SU-DHL-6 (cell line): Measurements from ENCODE around the gene HERC5.

ENCODE experiments used
- H2AFZ ChIP-seq: fragments of 200-600 bp; sonication (generic); 2 replicates; pipeline ENCODE4 v1.6.1; 2014; ENCODE audit warnings: low read depth, mild to moderate bottlenecking, moderate library complexity, mixed read lengths, antibody characterized with exemption, low read length; ENCODE audit not compliant: severe bottlenecking
- H3F3A ChIP-seq: fragments of 200-600 bp; shearing (Covaris generic); 2 replicates; pipeline ENCODE4 v1.6.0; 2016; ENCODE audit warnings: antibody characterized with exemption, mild to moderate bottlenecking; ENCODE audit not compliant: insufficient read depth
- H3K27ac ChIP-seq: fragments of 200-600 bp; sonication (generic); 2 replicates; pipeline ENCODE4 v1.5.1; 2016; ENCODE audit warnings: low read depth, mild to moderate bottlenecking, low read length, moderate library complexity, mixed read lengths
- H3K27me3 ChIP-seq: fragments of 200-600 bp; sonication (generic), shearing (Covaris generic); 2 replicates; pipeline ENCODE4 v1.6.0; 2014; ENCODE audit warnings: mild to moderate bottlenecking, low read length
- H3K36me3 ChIP-seq: fragments of 200-600 bp; sonication (generic); 2 replicates; pipeline ENCODE4 v1.6.1; 2014; ENCODE audit warnings: mild to moderate bottlenecking, low read length, mixed read lengths
- H3K4me2 ChIP-seq: fragments of 300-600, 200-600 bp; shearing (Covaris generic), sonication (generic); 2 replicates; pipeline ENCODE4 v1.6.0; 2014; ENCODE audit warnings: low read length, low read depth, mild to moderate bottlenecking; ENCODE audit not compliant: poor library complexity, severe bottlenecking
- H3K4me3 ChIP-seq: fragments of 200-600 bp; sonication (generic); 2 replicates; pipeline ENCODE4 v1.5.1; 2014; ENCODE audit warnings: antibody characterized with exemption, low read length, mild to moderate bottlenecking, mixed read lengths; ENCODE audit not compliant: insufficient read depth, poor library complexity, severe bottlenecking
- H3K79me2 ChIP-seq: fragments of 200-600 bp; sonication (generic); 2 replicates; pipeline ENCODE4 v1.6.1; 2014; ENCODE audit warnings: mild to moderate bottlenecking, low read length, moderate library complexity; ENCODE audit not compliant: insufficient read depth
- H3K9ac ChIP-seq: fragments of 200-600 bp; sonication (generic); 2 replicates; pipeline ENCODE4 v1.7.0; 2014; ENCODE audit warnings: mild to moderate bottlenecking, low read length
- H3K9me2 ChIP-seq: fragments of 200-600 bp; sonication (generic); replicated peaks from 2 replicates; pipeline ENCODE4 v1.6.1; 2014; ENCODE audit warnings: low read length; ENCODE audit not compliant: insufficient read depth
- H3K9me3 ChIP-seq: fragments of 200-600 bp; sonication (generic); 2 replicates; pipeline ENCODE4 v1.6.1; 2014; ENCODE audit warnings: low read length, mixed read lengths; ENCODE audit not compliant: insufficient read depth
- H4K20me1 ChIP-seq: fragments of 200-600 bp; sonication (generic); 2 replicates; pipeline ENCODE4 v1.6.1; 2014; ENCODE audit warnings: low read depth, mild to moderate bottlenecking, antibody characterized with exemption, low read length, moderate library complexity, mixed read lengths
- EZH2phosphoT487 ChIP-seq: fragments of 200-600 bp; sonication (generic), shearing (Covaris generic); conservative IDR thresholded peaks from 2 replicates; pipeline ENCODE4 v1.6.1; 2018; ENCODE audit warnings: mild to moderate bottlenecking, antibody characterized with exemption, low read length, moderate library complexity, mixed read lengths
- TF ChIP-seq, protein P1 (sequence below): fragments of 200-600 bp; sonication (generic); IDR thresholded peaks from one replicate; pipeline ENCODE4 v1.5.1; 2017; ENCODE audit warnings: antibody characterized with exemption, mild to moderate bottlenecking, low read length, moderate library complexity; ENCODE audit not compliant: insufficient read depth, poor library complexity, severe bottlenecking

HERC5 gene

DNA sequence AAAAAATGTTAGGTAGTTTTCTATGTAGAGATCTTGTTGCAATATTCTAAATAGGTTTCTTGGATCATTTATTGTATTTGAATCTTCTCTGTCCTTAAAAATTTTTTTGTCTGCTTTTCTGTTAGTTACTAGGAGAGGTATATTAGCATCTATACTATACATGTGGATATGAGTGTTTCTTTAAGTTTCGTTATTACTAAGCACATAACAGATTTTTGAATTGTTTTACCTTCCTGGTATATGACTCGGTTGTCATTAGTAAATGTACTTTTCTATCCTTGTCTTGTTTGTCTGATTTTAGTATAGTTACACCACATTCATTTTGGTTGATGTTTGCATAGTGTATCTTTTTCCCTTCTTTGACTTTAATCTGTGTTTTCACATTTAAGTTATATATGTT, 46.4 kb downstream of the HERC5 start:
- no peaks in the 10 kb centered on the region for H3K79me2 ChIP-seq
- no peak overlapping the region for H3K27ac ChIP-seq
- H3K4me3 ChIP-seq: no peak overlapping the region
- H3K4me2 ChIP-seq: no peak overlapping the region
- no peaks in the 10 kb centered on the region for H3K9me3 ChIP-seq
- H3K27me3 ChIP-seq: no peaks in the 10 kb centered on the region
- no peaks in the 10 kb centered on the region for H3F3A ChIP-seq
- no peaks in the 10 kb centered on the region for H3K36me3 ChIP-seq
- H3K9ac ChIP-seq: no peak overlapping the region
- H2AFZ ChIP-seq: no peak overlapping the region
- H4K20me1 ChIP-seq: no peaks in the 10 kb centered on the region
- H3K9me2 ChIP-seq: no peaks in the 10 kb centered on the region
- TF ChIP-seq, protein P1, sequence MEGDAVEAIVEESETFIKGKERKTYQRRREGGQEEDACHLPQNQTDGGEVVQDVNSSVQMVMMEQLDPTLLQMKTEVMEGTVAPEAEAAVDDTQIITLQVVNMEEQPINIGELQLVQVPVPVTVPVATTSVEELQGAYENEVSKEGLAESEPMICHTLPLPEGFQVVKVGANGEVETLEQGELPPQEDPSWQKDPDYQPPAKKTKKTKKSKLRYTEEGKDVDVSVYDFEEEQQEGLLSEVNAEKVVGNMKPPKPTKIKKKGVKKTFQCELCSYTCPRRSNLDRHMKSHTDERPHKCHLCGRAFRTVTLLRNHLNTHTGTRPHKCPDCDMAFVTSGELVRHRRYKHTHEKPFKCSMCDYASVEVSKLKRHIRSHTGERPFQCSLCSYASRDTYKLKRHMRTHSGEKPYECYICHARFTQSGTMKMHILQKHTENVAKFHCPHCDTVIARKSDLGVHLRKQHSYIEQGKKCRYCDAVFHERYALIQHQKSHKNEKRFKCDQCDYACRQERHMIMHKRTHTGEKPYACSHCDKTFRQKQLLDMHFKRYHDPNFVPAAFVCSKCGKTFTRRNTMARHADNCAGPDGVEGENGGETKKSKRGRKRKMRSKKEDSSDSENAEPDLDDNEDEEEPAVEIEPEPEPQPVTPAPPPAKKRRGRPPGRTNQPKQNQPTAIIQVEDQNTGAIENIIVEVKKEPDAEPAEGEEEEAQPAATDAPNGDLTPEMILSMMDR: no peak
- no peak for TF ChIP-seq EZH2phosphoT487

DNA sequence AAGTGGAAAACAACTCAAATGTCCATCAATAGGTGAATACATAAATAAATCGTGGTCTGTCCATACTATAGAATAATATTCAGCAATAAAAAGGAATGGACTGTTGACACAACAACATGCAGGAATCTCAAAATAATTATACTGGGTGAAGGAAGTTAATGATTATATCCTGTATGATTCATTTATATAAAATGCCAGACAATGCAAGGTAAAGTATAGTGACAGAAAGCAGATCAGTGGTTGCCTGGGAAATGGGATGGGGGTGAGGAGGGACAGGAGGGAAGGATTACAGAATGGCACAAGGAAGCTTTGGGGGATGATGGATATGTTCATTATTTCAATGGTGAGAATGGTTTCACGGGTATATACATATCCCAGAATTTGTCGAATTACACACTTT, 54.3 kb downstream of the HERC5 start:
- Histone ChIP-seq H2AFZ (no peak overlapping the region), H3K4me2 (no peak overlapping the region), H4K20me1 (no peaks in the 10 kb centered on the region), H3K4me3 (no peak overlapping the region), H3K79me2 (no peaks in the 10 kb centered on the region), H3F3A (no peaks in the 10 kb centered on the region), H3K36me3 (no peaks in the 10 kb centered on the region), H3K27me3 (no peaks in the 10 kb centered on the region), H3K27ac (no peak overlapping the region), H3K9ac (no peak overlapping the region), H3K9me2 (no peaks in the 10 kb centered on the region), H3K9me3 (no peaks in the 10 kb centered on the region)
- no peak for TF ChIP-seq EZH2phosphoT487
- TF ChIP-seq, protein P1: no peak

DNA sequence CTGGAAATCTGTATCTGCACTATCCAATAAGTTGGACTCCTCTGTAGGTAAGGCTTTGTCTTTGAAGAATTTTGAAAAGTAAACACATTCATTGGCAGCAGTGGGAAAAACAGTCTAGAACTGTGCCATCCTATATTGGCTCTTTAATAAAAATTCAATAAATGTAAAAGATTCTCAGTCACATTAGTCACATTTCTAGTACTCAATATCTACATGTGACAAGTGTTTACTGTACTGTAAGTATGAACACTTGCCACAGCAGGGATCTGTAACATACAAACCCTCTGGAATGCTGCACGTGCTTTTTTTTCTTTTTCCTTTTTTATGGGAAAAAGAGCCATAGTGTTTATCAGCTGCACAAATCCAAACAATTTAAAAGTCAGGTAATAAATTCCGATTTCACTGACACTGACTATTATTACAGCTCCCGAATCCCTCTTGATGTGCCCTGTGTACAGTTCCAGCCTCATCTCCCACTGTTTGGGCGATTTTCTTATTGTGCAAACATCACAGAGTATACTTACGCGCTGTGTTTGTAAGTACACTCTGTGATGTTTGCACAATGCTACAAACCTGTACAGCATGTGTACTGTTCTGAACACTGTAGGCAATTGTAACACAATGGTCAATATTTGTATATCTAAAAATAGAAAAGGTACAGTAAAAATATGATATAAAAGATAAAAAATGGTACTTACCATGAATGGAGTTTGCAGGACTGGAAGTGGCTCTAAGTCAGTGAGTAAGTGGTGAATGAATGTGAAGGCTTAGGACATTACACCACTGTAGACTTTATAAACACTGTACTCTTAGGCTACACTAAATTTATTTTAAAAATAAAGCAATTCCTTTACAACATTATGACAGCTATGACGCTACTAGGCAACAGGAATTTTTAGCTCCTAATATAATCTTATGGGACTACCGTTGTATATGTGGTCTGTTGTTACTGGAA, 57.9 kb downstream of the HERC5 start:
- H3K36me3 ChIP-seq: no peaks in the 10 kb centered on the region
- H2AFZ ChIP-seq: no peak overlapping the region
- H3K27ac ChIP-seq: no peak overlapping the region
- no peaks in the 10 kb centered on the region for H3K9me2 ChIP-seq
- H3K27me3 ChIP-seq: no peaks in the 10 kb centered on the region
- TF ChIP-seq, protein P1: no peak
- no peak for TF ChIP-seq EZH2phosphoT487
- no peaks in the 10 kb centered on the region for H3K79me2 ChIP-seq
- no peaks in the 10 kb centered on the region for H3K9me3 ChIP-seq
- H3K4me2 ChIP-seq: no peak overlapping the region
- H4K20me1 ChIP-seq: no peaks in the 10 kb centered on the region
- H3K4me3 ChIP-seq: no peak overlapping the region
- H3F3A ChIP-seq: no peaks in the 10 kb centered on the region
- no peak overlapping the region for H3K9ac ChIP-seq
